Parathyroid adenoma (tissue), 2 donors: ENCODE measurements around the gene CCDC80.

Source experiments
- H2AFZ ChIP-seq: fragments of 300-600 bp; sonication (generic); one replicate; pipeline ENCODE4 v1.7.0; 2017; ENCODE audit warnings: antibody characterized with exemption, mild to moderate bottlenecking
- H3K27ac ChIP-seq: fragments of 300-600 bp; sonication (generic); one replicate; pipeline ENCODE4 v1.7.0; 2017
- H3K27me3 ChIP-seq: fragments of 300-600 bp; sonication (generic); one replicate; pipeline ENCODE4 v1.7.0; 2017; ENCODE audit warnings: low read length; ENCODE audit not compliant: control insufficient read depth, insufficient read depth
- H3K36me3 ChIP-seq: fragments of 300-600 bp; sonication (generic); one replicate; pipeline ENCODE4 v1.7.0; 2017; ENCODE audit warnings: low read length; ENCODE audit not compliant: control insufficient read depth, insufficient read depth
- H3K4me1 ChIP-seq: fragments of 300-600 bp; sonication (generic); one replicate; pipeline ENCODE4 v1.7.0; 2017; ENCODE audit warnings: control low read depth
- H3K4me2 ChIP-seq: fragments of 300-600 bp; sonication (generic); one replicate; pipeline ENCODE4 v1.7.0; 2017; ENCODE audit warnings: low read length
- H3K4me3 ChIP-seq: fragments of 300-600 bp; sonication (generic); one replicate; pipeline ENCODE4 v1.7.0; 2017; ENCODE audit warnings: low read depth, low read length
- H3K79me2 ChIP-seq: fragments of 300-600 bp; sonication (generic); one replicate; pipeline ENCODE4 v1.7.0; 2017; ENCODE audit warnings: control low read depth
- H3K9ac ChIP-seq: fragments of 300-600 bp; sonication (generic); one replicate; pipeline ENCODE4 v1.7.0; 2017; ENCODE audit warnings: mild to moderate bottlenecking
- H3K9me3 ChIP-seq: fragments of 300-600 bp; sonication (generic); one replicate; pipeline ENCODE4 v1.7.0; 2017; ENCODE audit warnings: low read length; ENCODE audit not compliant: control insufficient read depth
- TF ChIP-seq, protein P1 (sequence below): fragments of 300-600 bp; sonication (generic); IDR thresholded peaks from one replicate; pipeline ENCODE4 v1.7.0; 2017; ENCODE audit warnings: antibody characterized with exemption, mild to moderate bottlenecking
- donor health status: primary hyperparathyroidism.

The CCDC80 gene

DNA sequence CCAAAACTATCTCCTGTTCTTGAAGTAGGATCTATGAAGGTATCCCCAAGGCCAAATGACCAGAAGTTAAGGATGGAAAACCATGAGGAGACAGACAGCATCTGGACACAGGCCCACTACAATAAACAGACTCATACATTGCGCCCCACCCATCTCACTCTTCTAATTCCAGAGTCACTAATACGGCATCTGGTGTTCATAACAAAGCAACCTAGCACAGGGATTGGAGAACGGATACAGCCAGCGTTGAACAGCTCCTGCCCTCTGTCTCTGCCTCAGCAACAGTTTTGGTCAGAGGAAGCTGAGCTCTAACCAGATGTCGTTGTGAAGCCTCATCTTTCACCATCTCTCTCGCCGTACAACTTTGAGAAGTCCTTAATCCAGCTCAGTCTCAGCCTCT is 44.5 kb upstream of the CCDC80 start:
- Histone ChIP-seq H3K4me3 (no peak overlapping the region), H3K9me3 (no peaks in the 10 kb centered on the region), H3K9ac (no peak overlapping the region), H3K27ac (no peak overlapping the region), H3K79me2 (no peaks in the 10 kb centered on the region), H3K27me3 (no peaks in the 10 kb centered on the region), H2AFZ (no peak overlapping the region), H3K36me3 (no peaks in the 10 kb centered on the region), H3K4me2 (no peak overlapping the region), H3K4me1 (no peaks in the 10 kb centered on the region)
- TF ChIP-seq, protein P1, sequence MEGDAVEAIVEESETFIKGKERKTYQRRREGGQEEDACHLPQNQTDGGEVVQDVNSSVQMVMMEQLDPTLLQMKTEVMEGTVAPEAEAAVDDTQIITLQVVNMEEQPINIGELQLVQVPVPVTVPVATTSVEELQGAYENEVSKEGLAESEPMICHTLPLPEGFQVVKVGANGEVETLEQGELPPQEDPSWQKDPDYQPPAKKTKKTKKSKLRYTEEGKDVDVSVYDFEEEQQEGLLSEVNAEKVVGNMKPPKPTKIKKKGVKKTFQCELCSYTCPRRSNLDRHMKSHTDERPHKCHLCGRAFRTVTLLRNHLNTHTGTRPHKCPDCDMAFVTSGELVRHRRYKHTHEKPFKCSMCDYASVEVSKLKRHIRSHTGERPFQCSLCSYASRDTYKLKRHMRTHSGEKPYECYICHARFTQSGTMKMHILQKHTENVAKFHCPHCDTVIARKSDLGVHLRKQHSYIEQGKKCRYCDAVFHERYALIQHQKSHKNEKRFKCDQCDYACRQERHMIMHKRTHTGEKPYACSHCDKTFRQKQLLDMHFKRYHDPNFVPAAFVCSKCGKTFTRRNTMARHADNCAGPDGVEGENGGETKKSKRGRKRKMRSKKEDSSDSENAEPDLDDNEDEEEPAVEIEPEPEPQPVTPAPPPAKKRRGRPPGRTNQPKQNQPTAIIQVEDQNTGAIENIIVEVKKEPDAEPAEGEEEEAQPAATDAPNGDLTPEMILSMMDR, result no peak

GRCh38 chr3:112682361-112682760 is 41.4 kb upstream of the CCDC80 start:
- H2AFZ ChIP-seq, result no peak overlapping the region
- no peaks in the 10 kb centered on the region for H3K27me3 ChIP-seq
- no peaks in the 10 kb centered on the region for H3K4me1 ChIP-seq
- H3K27ac ChIP-seq, result no peak overlapping the region
- H3K36me3 ChIP-seq, result no peaks in the 10 kb centered on the region
- no peak overlapping the region for H3K4me2 ChIP-seq
- no peak overlapping the region for H3K4me3 ChIP-seq
- H3K9me3 ChIP-seq, result no peaks in the 10 kb centered on the region
- TF ChIP-seq, protein P1, result no peak
- no peaks in the 10 kb centered on the region for H3K79me2 ChIP-seq
- H3K9ac ChIP-seq, result no peak overlapping the region

DNA sequence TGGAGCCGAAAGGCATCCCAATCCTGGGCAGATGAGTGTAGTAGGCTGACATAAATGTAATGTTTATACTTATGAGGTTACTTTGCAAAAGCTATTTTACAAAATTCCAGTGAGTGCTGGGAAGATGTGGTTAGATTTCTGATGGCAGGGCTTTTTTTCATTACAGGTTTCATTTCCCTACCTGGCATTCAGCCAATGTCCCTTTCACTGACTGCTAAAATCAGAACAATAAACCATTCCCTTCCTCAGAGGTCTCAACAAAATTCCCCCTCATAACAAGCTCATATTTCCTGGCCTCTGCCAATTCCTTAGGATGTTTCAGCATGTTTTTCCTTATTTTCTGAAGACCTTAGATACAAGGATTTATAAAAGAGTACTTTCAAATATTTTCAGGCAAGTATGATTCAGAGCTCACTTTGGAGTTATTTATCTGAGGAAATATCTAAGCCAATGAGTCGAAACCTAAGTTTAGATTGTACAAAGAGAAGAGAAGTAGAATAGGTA is 40.9 kb upstream of the CCDC80 start:
- no peaks in the 10 kb centered on the region for H3K9me3 ChIP-seq
- H3K4me3 ChIP-seq, result no peak overlapping the region
- no peaks in the 10 kb centered on the region for H3K79me2 ChIP-seq
- no peak overlapping the region for H3K4me2 ChIP-seq
- no peak overlapping the region for H3K9ac ChIP-seq
- TF ChIP-seq, protein P1, result no peak
- no peaks in the 10 kb centered on the region for H3K27me3 ChIP-seq
- no peak overlapping the region for H3K27ac ChIP-seq
- no peaks in the 10 kb centered on the region for H3K36me3 ChIP-seq
- H3K4me1 ChIP-seq, result no peaks in the 10 kb centered on the region
- H2AFZ ChIP-seq, result no peak overlapping the region

DNA sequence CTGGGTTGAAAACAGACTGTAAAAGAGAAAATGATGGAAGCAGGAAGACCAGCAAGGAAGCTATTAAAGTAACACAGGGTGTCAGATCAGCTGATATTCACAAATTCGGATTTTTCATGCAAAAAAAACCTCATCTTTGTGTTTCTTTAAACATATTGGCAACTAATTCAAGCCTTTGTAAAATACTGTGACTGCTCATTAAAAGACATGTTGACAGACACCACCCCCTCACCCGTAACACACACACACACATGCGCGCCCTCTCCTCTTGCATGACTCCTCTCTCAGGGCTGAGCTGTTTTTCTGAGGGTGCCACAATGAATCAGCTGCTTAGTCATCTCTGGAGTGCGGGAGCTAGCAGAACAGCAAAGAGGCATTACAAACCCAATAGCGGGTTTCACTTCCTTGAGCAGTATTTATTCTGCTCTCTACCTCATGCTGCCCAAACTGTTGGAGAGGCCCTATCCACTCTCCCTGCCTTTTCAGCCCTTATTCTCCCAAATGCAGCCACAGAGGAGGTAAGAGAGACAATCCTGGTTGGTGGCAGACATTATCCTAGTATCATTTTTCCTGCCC is 35.8 kb upstream of the CCDC80 start:
- no peaks in the 10 kb centered on the region for H3K27me3 ChIP-seq
- no peaks in the 10 kb centered on the region for H3K9me3 ChIP-seq
- no peaks in the 10 kb centered on the region for H3K4me1 ChIP-seq
- TF ChIP-seq, protein P1, result no peak
- no peaks in the 10 kb centered on the region for H3K36me3 ChIP-seq
- H3K4me3 ChIP-seq, result no peak overlapping the region
- H3K9ac ChIP-seq, result no peak overlapping the region
- no peak overlapping the region for H3K4me2 ChIP-seq
- no peaks in the 10 kb centered on the region for H3K79me2 ChIP-seq
- H2AFZ ChIP-seq, result no peak overlapping the region
- no peak overlapping the region for H3K27ac ChIP-seq

GRCh38 chr3:112675943-112676535 is 35.1 kb upstream of the CCDC80 start:
- TF ChIP-seq, protein P1, result no peak
- H3K9me3 ChIP-seq, result no peaks in the 10 kb centered on the region
- H3K9ac ChIP-seq, result no peak overlapping the region
- no peaks in the 10 kb centered on the region for H3K4me1 ChIP-seq
- no peaks in the 10 kb centered on the region for H3K79me2 ChIP-seq
- no peaks in the 10 kb centered on the region for H3K36me3 ChIP-seq
- no peak overlapping the region for H2AFZ ChIP-seq
- no peak overlapping the region for H3K27ac ChIP-seq
- no peak overlapping the region for H3K4me3 ChIP-seq
- H3K4me2 ChIP-seq, result no peak overlapping the region
- H3K27me3 ChIP-seq, result no peaks in the 10 kb centered on the region
